ENCODE measurements around the gene NECAP2. TPM values are rescaled to one million over a fixed set of nuclear protein-coding genes. Genes with fewer than 3 reads are reported as not detected.

NECAP2 gene
- total RNA-seq, 1 donor: 111 TPM

DNA sequence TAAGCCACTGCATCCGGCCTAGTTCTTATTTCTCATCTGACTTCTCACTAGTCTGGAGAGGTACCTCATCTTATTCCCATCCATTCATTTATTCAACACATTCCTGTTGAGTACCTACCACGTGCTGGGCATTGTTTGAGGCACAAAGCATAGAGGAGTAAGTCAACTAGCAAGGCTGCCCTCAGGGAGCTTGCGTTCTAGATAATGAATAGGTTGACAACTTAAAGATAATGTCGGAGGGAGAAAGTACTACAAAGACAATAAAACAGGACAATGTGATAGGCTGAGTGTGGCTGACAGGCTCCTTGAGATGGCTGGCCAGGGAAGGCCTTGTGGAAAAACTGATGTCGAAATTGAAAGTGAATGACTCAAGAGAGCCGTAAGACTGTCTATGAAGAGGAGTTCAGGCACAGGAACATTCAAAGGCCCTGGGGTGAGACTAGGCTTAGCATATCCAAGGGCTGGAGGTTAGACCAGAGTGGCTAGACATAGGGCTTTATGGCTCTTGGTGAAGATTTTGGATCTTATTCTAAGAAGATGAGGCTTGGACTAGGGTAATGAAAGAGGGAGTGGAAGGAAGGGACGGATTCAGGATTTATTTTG, 21.6 kb upstream of the NECAP2 start:
- no peaks in the 10 kb centered on the region for H3K27me3 ChIP-seq (ENCODE audit: insufficient read depth, low read length)

GRCh38 chr1:16420424-16421118, 20.0 kb upstream of the NECAP2 start:
- peaks cover 23% of the 10 kb centered on the region for H3K4me1 ChIP-seq (ENCODE audit: insufficient read depth, low read length)
- no peak overlapping the region for H3K4me3 ChIP-seq (ENCODE audit: low read length)
- H3K27me3 ChIP-seq (ENCODE audit: insufficient read depth, low read length): no peaks in the 10 kb centered on the region
- H3K9me3 ChIP-seq (ENCODE audit: low read depth, low read length): no peaks in the 10 kb centered on the region

More for the DNA sequence above, 21.6 kb upstream of the NECAP2 start:
- Histone ChIP-seq H3K9me3 (ENCODE audit: low read depth, low read length) (no peaks in the 10 kb centered on the region), H3K4me1 (ENCODE audit: insufficient read depth, low read length) (peaks cover 23% of the 10 kb centered on the region), H3K4me3 (ENCODE audit: low read length) (no peak overlapping the region)

DNA sequence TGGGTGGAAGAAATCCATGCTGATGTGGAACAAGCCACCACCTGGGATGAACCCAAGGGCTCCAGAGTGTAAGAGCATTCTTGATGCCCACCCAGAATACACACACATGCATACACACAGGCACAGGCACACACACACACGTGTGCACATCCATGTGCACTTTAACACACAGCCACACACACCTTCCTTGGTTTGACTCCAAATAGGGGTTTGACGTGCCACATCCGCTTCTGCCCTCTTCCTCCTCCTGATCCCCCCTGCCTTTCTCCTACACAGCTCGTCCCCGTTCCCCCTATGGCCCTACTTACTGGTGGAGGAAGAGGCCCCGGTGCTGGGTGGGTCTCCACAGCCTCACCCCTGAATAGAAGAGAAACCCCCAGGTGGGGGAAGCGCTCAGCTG, 19.3 kb upstream of the NECAP2 start:
- peaks cover 23% of the 10 kb centered on the region for H3K4me1 ChIP-seq (ENCODE audit: insufficient read depth, low read length)
- no peaks in the 10 kb centered on the region for H3K9me3 ChIP-seq (ENCODE audit: low read depth, low read length)
- no peak overlapping the region for H3K4me3 ChIP-seq (ENCODE audit: low read length)
- no peaks in the 10 kb centered on the region for H3K27me3 ChIP-seq (ENCODE audit: insufficient read depth, low read length)

GRCh38 chr1:16422041-16422440, 18.5 kb upstream of the NECAP2 start:
- Histone ChIP-seq H3K4me3 (ENCODE audit: low read length) (no peak overlapping the region), H3K9me3 (ENCODE audit: low read depth, low read length) (no peaks in the 10 kb centered on the region), H3K27me3 (ENCODE audit: insufficient read depth, low read length) (no peaks in the 10 kb centered on the region), H3K4me1 (ENCODE audit: insufficient read depth, low read length) (peaks cover 23% of the 10 kb centered on the region)

GRCh38 chr1:16425125-16426025, 15.1 kb upstream of the NECAP2 start:
- Histone ChIP-seq H3K4me1 (ENCODE audit: insufficient read depth, low read length) (peaks cover 16% of the 10 kb centered on the region), H3K9me3 (ENCODE audit: low read depth, low read length) (no peaks in the 10 kb centered on the region), H3K4me3 (ENCODE audit: low read length) (no peak overlapping the region), H3K27me3 (ENCODE audit: insufficient read depth, low read length) (no peaks in the 10 kb centered on the region)

GRCh38 chr1:16430606-16431005, 9.9 kb upstream of the NECAP2 start:
- no peaks in the 10 kb centered on the region for H3K9me3 ChIP-seq (ENCODE audit: low read depth, low read length)
- no peak overlapping the region for H3K4me3 ChIP-seq (ENCODE audit: low read length)
- no peaks in the 10 kb centered on the region for H3K4me1 ChIP-seq (ENCODE audit: insufficient read depth, low read length)
- H3K27me3 ChIP-seq (ENCODE audit: insufficient read depth, low read length): no peaks in the 10 kb centered on the region

DNA sequence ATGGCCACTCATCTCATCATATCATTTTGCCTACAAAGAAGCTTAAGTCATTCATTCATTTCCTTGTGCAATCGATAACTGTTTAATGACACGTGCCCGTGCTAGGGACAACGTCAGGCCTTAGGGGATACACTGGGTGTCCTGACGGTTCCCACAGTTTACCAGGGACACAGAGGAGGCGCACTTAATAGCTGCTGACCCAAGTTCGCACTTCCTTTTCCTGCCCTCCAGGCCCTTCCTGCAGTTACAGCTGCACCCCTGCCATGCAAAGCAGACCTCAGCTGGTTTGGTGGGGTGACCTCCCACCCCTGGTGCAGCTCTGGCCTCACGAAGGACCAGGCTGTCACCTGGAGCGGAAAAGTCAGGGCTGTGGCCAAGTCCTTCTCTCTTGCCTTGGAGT, 7.5 kb upstream of the NECAP2 start:
- Histone ChIP-seq H3K4me1 (ENCODE audit: insufficient read depth, low read length) (no peaks in the 10 kb centered on the region), H3K4me3 (ENCODE audit: low read length) (no peak overlapping the region), H3K27me3 (ENCODE audit: insufficient read depth, low read length) (no peaks in the 10 kb centered on the region), H3K9me3 (ENCODE audit: low read depth, low read length) (no peaks in the 10 kb centered on the region)

GRCh38 chr1:16434007-16434406, 6.5 kb upstream of the NECAP2 start:
- H3K27me3 ChIP-seq (ENCODE audit: insufficient read depth, low read length): no peaks in the 10 kb centered on the region
- H3K4me1 ChIP-seq (ENCODE audit: insufficient read depth, low read length): no peaks in the 10 kb centered on the region
- H3K9me3 ChIP-seq (ENCODE audit: low read depth, low read length): no peaks in the 10 kb centered on the region
- H3K4me3 ChIP-seq (ENCODE audit: low read length): no peak overlapping the region

- H3K4me3 ChIP-seq (ENCODE audit: low read length): no peak overlapping the region
- no peaks in the 10 kb centered on the region for H3K4me1 ChIP-seq (ENCODE audit: insufficient read depth, low read length)
- H3K27me3 ChIP-seq (ENCODE audit: insufficient read depth, low read length): no peaks in the 10 kb centered on the region
- no peaks in the 10 kb centered on the region for H3K9me3 ChIP-seq (ENCODE audit: low read depth, low read length)
Observed at GRCh38 chr1:16434501-16434900, 6.0 kb upstream of the NECAP2 start.

GRCh38 chr1:16436946-16437474, 3.5 kb upstream of the NECAP2 start, which contains the start of gene SPATA21:
TSS of gene SPATA21 (minus strand) at chr1:16437424. CDS start at chr1:16431371, 6,053 bp downstream.
- no peaks in the 10 kb centered on the region for H3K9me3 ChIP-seq (ENCODE audit: low read depth, low read length)
- peaks cover 14% of the 10 kb centered on the region for H3K4me1 ChIP-seq (ENCODE audit: insufficient read depth, low read length)
- H3K27me3 ChIP-seq (ENCODE audit: insufficient read depth, low read length): no peaks in the 10 kb centered on the region
- no peak within 1 kb of the TSS for H3K4me3 ChIP-seq (ENCODE audit: low read length)

DNA sequence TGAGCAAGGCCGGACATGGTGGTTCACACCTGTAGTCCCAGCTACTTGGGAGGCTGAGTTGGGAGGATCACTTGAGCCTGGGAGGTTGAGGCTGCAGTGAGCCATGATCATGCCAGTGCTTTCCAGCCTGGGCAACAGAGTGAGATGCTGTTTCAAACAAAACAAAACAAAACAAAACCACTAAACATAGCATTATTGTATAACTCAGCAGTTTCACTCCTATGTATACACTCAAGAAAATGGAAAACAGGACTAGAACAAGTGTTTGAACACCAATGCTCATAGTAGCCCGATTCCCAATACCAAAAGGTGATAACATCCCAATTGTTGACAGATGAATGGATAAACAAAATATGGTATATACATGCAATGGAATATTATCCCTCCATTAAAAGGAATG, 2.0 kb upstream of the NECAP2 start:
- no peak overlapping the region for H3K4me3 ChIP-seq (ENCODE audit: low read length)
- no peaks in the 10 kb centered on the region for H3K9me3 ChIP-seq (ENCODE audit: low read depth, low read length)
- no peaks in the 10 kb centered on the region for H3K27me3 ChIP-seq (ENCODE audit: insufficient read depth, low read length)
- peaks cover 29% of the 10 kb centered on the region for H3K4me1 ChIP-seq (ENCODE audit: insufficient read depth, low read length)

GRCh38 chr1:16438924-16439323, 1.6 kb upstream of the NECAP2 start:
- Histone ChIP-seq H3K9me3 (ENCODE audit: low read depth, low read length) (no peaks in the 10 kb centered on the region), H3K27me3 (ENCODE audit: insufficient read depth, low read length) (no peaks in the 10 kb centered on the region), H3K4me1 (ENCODE audit: insufficient read depth, low read length) (peaks cover 34% of the 10 kb centered on the region), H3K4me3 (ENCODE audit: low read length) (no peak overlapping the region)

DNA sequence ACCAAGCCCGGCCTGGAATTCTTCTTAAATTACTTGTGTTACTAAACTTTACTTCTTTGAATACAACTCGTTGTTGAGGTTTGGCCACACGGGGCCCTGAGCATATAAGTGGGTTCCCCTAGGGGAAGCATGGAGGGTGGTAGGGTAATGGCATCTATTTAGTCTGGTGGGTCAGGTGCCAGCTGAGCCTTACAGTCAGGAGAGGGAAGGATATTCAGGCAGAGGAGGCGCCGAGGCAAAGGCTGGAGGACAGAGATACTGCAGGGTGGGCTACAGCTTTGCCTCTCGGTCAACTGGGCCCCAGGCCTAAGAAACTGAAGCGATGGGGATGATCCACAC, 424 bp upstream of the NECAP2 start:
- Histone ChIP-seq H3K4me3 (ENCODE audit: low read length) (no peak overlapping the region), H3K27me3 (ENCODE audit: insufficient read depth, low read length) (no peaks in the 10 kb centered on the region), H3K4me1 (ENCODE audit: insufficient read depth, low read length) (peaks cover 45% of the 10 kb centered on the region), H3K9me3 (ENCODE audit: low read depth, low read length) (no peaks in the 10 kb centered on the region)

GRCh38 chr1:16441282-16441665, 750 bp downstream of the NECAP2 start:
- H3K4me3 ChIP-seq (ENCODE audit: low read length): peak overlapping the region; percentile 100
- H3K9me3 ChIP-seq (ENCODE audit: low read depth, low read length): no peaks in the 10 kb centered on the region
- peaks cover 48% of the 10 kb centered on the region for H3K4me1 ChIP-seq (ENCODE audit: insufficient read depth, low read length)
- no peaks in the 10 kb centered on the region for H3K27me3 ChIP-seq (ENCODE audit: insufficient read depth, low read length)

- Histone ChIP-seq H3K27me3 (ENCODE audit: insufficient read depth, low read length) (no peaks in the 10 kb centered on the region), H3K4me1 (ENCODE audit: insufficient read depth, low read length) (peaks cover 48% of the 10 kb centered on the region), H3K4me3 (ENCODE audit: low read length) (no peak overlapping the region), H3K9me3 (ENCODE audit: low read depth, low read length) (no peaks in the 10 kb centered on the region)
Observed at GRCh38 chr1:16442265-16442664, 1.7 kb downstream of the NECAP2 start.
